Stimulated activated CD8-positive, alpha-beta memory T cell treated with anti-CD3 and anti-CD28 coated beads, Interleukin-4, amount 100 ng/mL, for 24 hours (primary cell): Measurements from ENCODE around the gene SPDYE2.
"Not testable (repeated sequence)": the region's sequence is repeated elsewhere in the genome, so short reads cannot be mapped to it uniquely, and the experiment has no call there.

Experiments used
- DNase-seq: peaks from one replicate; pipeline ENCODE4 v3.0.0-alpha.2; 2020; ENCODE audit warnings: low read depth

The SPDYE2 gene

GRCh38 chr7:102604431-102605145 is 53.6 kb downstream of the SPDYE2 start:
- not testable (repeated sequence) for DNase-seq

GRCh38 chr7:102606848-102607247 is 55.8 kb downstream of the SPDYE2 start:
- not testable (repeated sequence) for DNase-seq

GRCh38 chr7:102609734-102610133 is 58.7 kb downstream of the SPDYE2 start:
- not testable (repeated sequence) for DNase-seq

- not testable (repeated sequence) for DNase-seq
Observed at GRCh38 chr7:102610441-102610840, 59.4 kb downstream of the SPDYE2 start.

- not testable (repeated sequence) for DNase-seq
Observed at GRCh38 chr7:102611013-102611674, 60.1 kb downstream of the SPDYE2 start.

GRCh38 chr7:102611675-102612325 is 60.8 kb downstream of the SPDYE2 start:
- not testable (repeated sequence) for DNase-seq
